ENCODE results near the gene AR. TPM values are rescaled to one million over a fixed set of nuclear protein-coding genes. Genes with fewer than 3 reads are reported as not detected.

The AR gene
- total and polyA plus RNA-seq, 2 of the 4 experiments (the other 2 are of a cell fraction), result 1.5 to 4.7 TPM

DNA sequence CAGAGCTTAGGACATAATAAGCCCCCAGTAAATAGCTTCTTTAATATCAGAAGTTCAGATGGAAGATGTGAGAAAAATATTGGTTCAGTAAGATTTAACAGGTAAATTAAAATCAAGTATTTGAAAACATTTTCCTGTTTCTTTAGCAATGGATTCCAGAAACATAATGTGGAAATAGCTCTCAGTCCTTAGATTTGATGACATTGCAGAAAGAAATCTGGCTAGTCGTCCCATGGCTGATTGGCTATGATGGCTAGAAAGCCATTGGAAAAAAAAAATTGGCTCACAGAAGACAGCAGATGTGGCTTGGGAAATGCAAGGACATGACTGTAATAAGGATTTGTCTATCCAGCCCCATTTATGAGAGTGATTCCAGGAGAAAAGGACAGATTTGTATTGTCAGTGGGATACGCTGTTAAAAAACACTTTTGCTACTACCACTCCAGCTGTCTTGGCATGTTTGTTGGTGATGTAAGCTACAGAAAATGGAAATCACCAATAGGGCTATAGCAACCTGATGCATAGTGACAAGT lies 78.3 kb downstream of the AR start:
- no peak for ATAC-seq (ENCODE audit: low read depth)
- no peak overlapping the region for H3K4ac ChIP-seq (ENCODE audit: low read depth, low read length)
- H3K18ac ChIP-seq (ENCODE audit: low read depth, low read length), result no peak overlapping the region
- H3K9me1 ChIP-seq (ENCODE audit: insufficient read depth, low read length), result no peaks in the 10 kb centered on the region
- H3K14ac ChIP-seq (replicated peaks; ENCODE audit: low read depth, low read length), result no peak overlapping the region
- CTCF ChIA-PET, result no interaction called here
- no peak overlapping the region for H3K27ac ChIP-seq (ENCODE audit: insufficient read depth, low read length)
- H3K4me3 ChIP-seq (ENCODE audit: insufficient read depth, low read depth, low read length), result no peak overlapping the region
- H2BK15ac ChIP-seq (ENCODE audit: low read depth, low read length), result no peak overlapping the region
- dilution Hi-C loops (cut with HindIII; ENCODE audit: low sequenced_read_pairs, unreplicated experiment) (no loop called here), intact Hi-C loops (cut with micrococcal nuclease) (no loop called here), in situ Hi-C loops (cut with MboI; ENCODE audit: low sequenced_read_pairs) (no loop called here)
- TF ChIP-seq BHLHE40 (IDR thresholded peaks at IDR 0.05; ENCODE audit: low read depth, low read length) (no peak), NFE2L2 (IDR thresholded peaks at IDR 0.05; ENCODE audit: low read depth, low read length) (no peak), RFX5 (IDR thresholded peaks at IDR 0.05; ENCODE audit: low read depth, low read length) (no peak), MAFK (IDR thresholded peaks at IDR 0.05; ENCODE audit: low read depth, low read length) (peak; percentile 67), CHD1 (IDR thresholded peaks at IDR 0.05; ENCODE audit: low read depth, low read length) (no peak)
- no peak overlapping the region for H2AK5ac ChIP-seq (ENCODE audit: low read depth, low read length)
- no peak overlapping the region for H3K56ac ChIP-seq (ENCODE audit: extremely low read depth, insufficient read depth, low read length)
- H4K5ac ChIP-seq (ENCODE audit: low read depth, low read length), result no peak overlapping the region
- POLR2A ChIA-PET (ENCODE audit: unreplicated experiment), result no interaction called here
- no peak overlapping the region for H2BK120ac ChIP-seq (ENCODE audit: low read depth, low read length)
- BruUV-seq (replicated peaks), result no TSS peak
- H2AFZ ChIP-seq (replicated peaks; ENCODE audit: low read length, poor library complexity), result no peak overlapping the region
- no peaks in the 10 kb centered on the region for H4K20me1 ChIP-seq (ENCODE audit: insufficient read depth, low read length)
- H3K9ac ChIP-seq (ENCODE audit: low read depth, low read length), result no peak overlapping the region
- H3K4me1 ChIP-seq (ENCODE audit: control insufficient read depth, insufficient read depth, low read length), result no peaks in the 10 kb centered on the region
- H4K8ac ChIP-seq (ENCODE audit: low read depth in 2 of 2, low read length in 2 of 2), result no peak overlapping the region
- H2AK9ac ChIP-seq (replicated peaks; ENCODE audit: low read depth, low read length, poor library complexity), result no peak overlapping the region
- H2BK5ac ChIP-seq (ENCODE audit: low read depth, low read length, poor library complexity, severe bottlenecking), result no peak overlapping the region
- H3K27me3 ChIP-seq (ENCODE audit: control insufficient read depth, insufficient read depth, low read length), result no peaks in the 10 kb centered on the region
- WGBS, 2 experiments (ENCODE audit: extremely low coverage in 2 of 2, insufficient read length in 1 of 2), result 60% methylated on average over 1 of the region's 2 CpGs; no CpG with 5 or more reads in 1 of the 2 experiments
- H4K91ac ChIP-seq (ENCODE audit: insufficient read depth, low read depth, low read length), result no peak overlapping the region
- no peaks in the 10 kb centered on the region for H3K36me3 ChIP-seq (ENCODE audit: control insufficient read depth, insufficient read depth, low read length)
- H3K9me3 ChIP-seq (ENCODE audit: control insufficient read depth, insufficient read depth, low read length), result 0 out of 2 replicates have a peak, but pooled peaks cover 1% of the 10 kb centered on the region
- no peak overlapping the region for H3K4me2 ChIP-seq (ENCODE audit: low read depth, low read length)
- no peak overlapping the region for H3K23ac ChIP-seq (ENCODE audit: low read depth, low read length)
- no peak for DNase-seq
- H3K79me1 ChIP-seq (ENCODE audit: low read depth in 1 of 2, low read length in 2 of 2), result no peaks in the 10 kb centered on the region
- no peak overlapping the region for H2BK20ac ChIP-seq (ENCODE audit: low read depth, low read length)

Measured in IMR-90 (cell line).